ENCODE results near the gene CHST7.

DNA sequence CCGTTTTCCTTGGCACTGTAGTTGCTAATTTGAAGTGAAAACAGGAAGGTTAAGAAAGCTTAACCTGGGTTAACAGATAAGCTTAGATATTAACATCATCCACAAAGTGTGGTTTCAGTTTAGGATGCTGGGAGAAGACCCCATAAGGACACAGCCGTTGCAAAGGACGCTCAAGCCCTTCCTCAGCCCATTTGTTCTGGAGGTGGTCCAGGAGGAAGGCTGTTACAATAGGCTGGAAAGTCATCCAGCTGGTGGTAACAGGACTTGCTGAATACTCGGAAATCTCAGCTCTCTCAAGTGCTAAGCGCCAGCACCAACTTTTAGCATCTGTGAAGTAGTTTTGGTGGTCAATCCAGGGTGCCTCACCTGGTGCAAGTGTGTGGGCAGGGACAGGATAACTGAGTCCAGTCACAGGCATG lies 14.2 kb downstream of the CHST7 start:
- TF ChIP-seq YY1 (IDR thresholded peaks at IDR 0.05; ENCODE audit: insufficient read depth, insufficient read length) (no peak), SUZ12 (IDR thresholded peaks at IDR 0.05; ENCODE audit: extremely low read depth, insufficient read depth, insufficient read length) (no peak)

Data from NT2/D1 (cell line).